Upper lobe of left lung (tissue), 4 donors: ENCODE results near the gene UBL3.

Experiments
- POLR2A ChIP-seq, 4 donors: fragments of 450-650 bp; IDR thresholded peaks; one replicate each; pipeline ENCODE4 v1.5.1; 2016 to 2017; ENCODE audit warnings: antibody characterized with exemption in 4 of 4, mild to moderate bottlenecking in 2 of 4
- TF ChIP-seq, protein P1 (sequence below), 6 experiments: fragments of 450-650 bp in 4 of 6; fragments of 200-600 bp in 2 of 6; sonication (generic) in 2 of 6; IDR thresholded peaks; one replicate each; pipeline ENCODE4 v1.5.1; 2016 to 2019; ENCODE audit warnings: antibody characterized with exemption in 6 of 6

- TF ChIP-seq, protein P1, sequence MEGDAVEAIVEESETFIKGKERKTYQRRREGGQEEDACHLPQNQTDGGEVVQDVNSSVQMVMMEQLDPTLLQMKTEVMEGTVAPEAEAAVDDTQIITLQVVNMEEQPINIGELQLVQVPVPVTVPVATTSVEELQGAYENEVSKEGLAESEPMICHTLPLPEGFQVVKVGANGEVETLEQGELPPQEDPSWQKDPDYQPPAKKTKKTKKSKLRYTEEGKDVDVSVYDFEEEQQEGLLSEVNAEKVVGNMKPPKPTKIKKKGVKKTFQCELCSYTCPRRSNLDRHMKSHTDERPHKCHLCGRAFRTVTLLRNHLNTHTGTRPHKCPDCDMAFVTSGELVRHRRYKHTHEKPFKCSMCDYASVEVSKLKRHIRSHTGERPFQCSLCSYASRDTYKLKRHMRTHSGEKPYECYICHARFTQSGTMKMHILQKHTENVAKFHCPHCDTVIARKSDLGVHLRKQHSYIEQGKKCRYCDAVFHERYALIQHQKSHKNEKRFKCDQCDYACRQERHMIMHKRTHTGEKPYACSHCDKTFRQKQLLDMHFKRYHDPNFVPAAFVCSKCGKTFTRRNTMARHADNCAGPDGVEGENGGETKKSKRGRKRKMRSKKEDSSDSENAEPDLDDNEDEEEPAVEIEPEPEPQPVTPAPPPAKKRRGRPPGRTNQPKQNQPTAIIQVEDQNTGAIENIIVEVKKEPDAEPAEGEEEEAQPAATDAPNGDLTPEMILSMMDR (IDR thresholded peaks at IDR 0.05), result no peak
- no peak for TF ChIP-seq POLR2A (IDR thresholded peaks at IDR 0.05)
These were observed 27.1 kb upstream of the UBL3 start for GRCh38 chr13:29877456-29878078.
